Measurements from ENCODE around the gene WNT4. TPM values are rescaled to one million over a fixed set of nuclear protein-coding genes. Genes with fewer than 3 reads are reported as not detected.

WNT4 gene
- total RNA-seq, 4 donors from 2014 or later = 0.19 to 0.33 (median 0.29) TPM; not detected in 1

DNA sequence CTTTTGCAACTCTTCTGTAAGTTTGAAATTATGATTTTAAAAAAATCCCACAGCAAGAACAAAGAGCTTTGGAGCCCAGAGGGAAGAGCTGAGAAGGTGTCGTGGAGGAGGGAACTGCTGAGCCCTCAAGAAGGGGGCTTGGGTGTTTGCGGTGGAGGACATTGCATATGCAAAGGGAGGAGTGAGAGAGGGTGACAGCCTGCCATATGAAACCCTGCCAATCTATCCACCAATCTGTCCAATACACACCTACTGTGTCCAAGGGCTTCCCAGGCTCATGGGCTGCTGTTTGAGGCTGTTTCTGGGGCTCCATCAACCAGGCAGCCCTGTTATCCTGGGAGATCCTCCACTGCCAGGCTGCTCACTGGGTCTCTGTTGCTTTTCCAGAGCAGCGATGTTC is 15.2 kb downstream of the WNT4 start:
- Histone ChIP-seq H3K9me3 (no peaks in the 10 kb centered on the region), H3K27ac (replicated peaks in 1 of 4) (no peak overlapping the region), H3K4me3 (no peak overlapping the region), H3K27me3 (peaks cover 0 to 14% (median 0%) of the 10 kb centered on the region in 4 donors), H3K4me1 (peaks cover 4 to 12% (median 10%) of the 10 kb centered on the region in 4 donors), H3K36me3 (no peaks in the 10 kb centered on the region)
- no peak for DNase-seq (ENCODE audit: extremely low spot score)
- WGBS = 85% methylated on average over 3 of the region's 3 CpGs
- intact Hi-C loops (cut with DNase I) = no loop called here
- no peak for TF ChIP-seq EP300 (IDR thresholded peaks at IDR 0.05)
- no peak for TF ChIP-seq POLR2A (IDR thresholded peaks at IDR 0.05; ENCODE audit: low read depth)
- TF ChIP-seq, protein P1, sequence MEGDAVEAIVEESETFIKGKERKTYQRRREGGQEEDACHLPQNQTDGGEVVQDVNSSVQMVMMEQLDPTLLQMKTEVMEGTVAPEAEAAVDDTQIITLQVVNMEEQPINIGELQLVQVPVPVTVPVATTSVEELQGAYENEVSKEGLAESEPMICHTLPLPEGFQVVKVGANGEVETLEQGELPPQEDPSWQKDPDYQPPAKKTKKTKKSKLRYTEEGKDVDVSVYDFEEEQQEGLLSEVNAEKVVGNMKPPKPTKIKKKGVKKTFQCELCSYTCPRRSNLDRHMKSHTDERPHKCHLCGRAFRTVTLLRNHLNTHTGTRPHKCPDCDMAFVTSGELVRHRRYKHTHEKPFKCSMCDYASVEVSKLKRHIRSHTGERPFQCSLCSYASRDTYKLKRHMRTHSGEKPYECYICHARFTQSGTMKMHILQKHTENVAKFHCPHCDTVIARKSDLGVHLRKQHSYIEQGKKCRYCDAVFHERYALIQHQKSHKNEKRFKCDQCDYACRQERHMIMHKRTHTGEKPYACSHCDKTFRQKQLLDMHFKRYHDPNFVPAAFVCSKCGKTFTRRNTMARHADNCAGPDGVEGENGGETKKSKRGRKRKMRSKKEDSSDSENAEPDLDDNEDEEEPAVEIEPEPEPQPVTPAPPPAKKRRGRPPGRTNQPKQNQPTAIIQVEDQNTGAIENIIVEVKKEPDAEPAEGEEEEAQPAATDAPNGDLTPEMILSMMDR (IDR thresholded peaks at IDR 0.05) = no peak
- no peak for TF ChIP-seq POLR2AphosphoS5 (IDR thresholded peaks at IDR 0.05)

DNA sequence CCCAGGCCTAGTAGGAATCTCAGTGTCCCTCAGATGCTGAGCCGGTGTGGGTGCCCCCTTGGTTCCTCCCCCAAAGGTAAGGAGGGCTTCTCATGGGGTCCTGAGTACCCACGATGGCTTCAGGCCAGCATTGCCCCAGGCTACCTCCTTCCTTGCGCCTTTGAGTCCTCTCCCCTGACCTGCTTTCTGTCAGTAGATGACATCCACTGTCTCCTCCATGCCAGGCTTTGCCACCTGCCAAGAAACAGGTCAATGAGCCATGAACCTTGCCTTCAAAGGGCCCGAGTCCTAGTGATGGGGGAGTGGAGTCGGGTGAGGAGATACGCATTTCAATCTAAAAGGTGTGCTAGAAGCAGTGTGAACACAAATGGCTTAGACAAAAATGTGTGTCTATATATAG is 15.6 kb downstream of the WNT4 start:
- DNase-seq (ENCODE audit: extremely low spot score) = no peak
- TF ChIP-seq POLR2AphosphoS5 (IDR thresholded peaks at IDR 0.05) (no peak), POLR2A (IDR thresholded peaks at IDR 0.05; ENCODE audit: low read depth) (no peak)
- Histone ChIP-seq H3K4me3 (no peak overlapping the region), H3K4me1 (peaks cover 4 to 8% (median 6%) of the 10 kb centered on the region in 4 donors), H3K27ac (replicated peaks in 1 of 4) (no peak overlapping the region), H3K27me3 (peaks cover 0 to 9% (median 0%) of the 10 kb centered on the region in 4 donors), H3K36me3 (no peaks in the 10 kb centered on the region), H3K9me3 (no peaks in the 10 kb centered on the region)
- WGBS = 87% methylated on average over 6 of the region's 6 CpGs
- intact Hi-C loops (cut with DNase I) = no loop called here

DNA sequence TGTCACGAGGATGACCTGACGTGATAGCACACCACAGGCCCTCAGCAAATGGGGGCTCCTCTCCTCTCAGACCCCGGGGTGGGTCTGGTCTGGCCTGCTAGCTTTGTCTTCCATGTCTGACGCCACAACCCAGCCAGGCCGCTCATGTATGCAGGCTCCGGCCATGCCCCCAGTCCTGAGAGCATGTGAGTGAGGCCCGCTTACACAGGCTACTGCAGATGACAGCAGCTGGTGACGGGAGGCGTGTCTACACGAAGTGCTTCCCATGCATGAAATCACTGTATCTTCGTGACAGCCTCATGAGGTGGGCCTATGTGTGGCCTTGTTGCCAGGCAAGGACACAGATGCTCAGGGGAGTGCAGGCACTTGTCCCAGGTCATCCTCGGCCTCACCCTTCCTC is 16.4 kb downstream of the WNT4 start:
- Histone ChIP-seq H3K4me1 (peaks cover 0 to under 1% (median 0%) of the 10 kb centered on the region in 4 donors), H3K36me3 (no peaks in the 10 kb centered on the region), H3K4me3 (no peak overlapping the region), H3K27me3 (peaks cover 0 to 2% (median 0%) of the 10 kb centered on the region in 4 donors), H3K9me3 (no peaks in the 10 kb centered on the region), H3K27ac (replicated peaks in 1 of 4) (no peak overlapping the region)
- TF ChIP-seq POLR2AphosphoS5 (IDR thresholded peaks at IDR 0.05) (no peak), EP300 (IDR thresholded peaks at IDR 0.05) (no peak), POLR2A (IDR thresholded peaks at IDR 0.05; ENCODE audit: low read depth) (no peak)
- TF ChIP-seq, protein P1 (IDR thresholded peaks at IDR 0.05) = no peak
- no peak for DNase-seq (ENCODE audit: extremely low spot score)
- WGBS = 86% methylated on average over 11 of the region's 12 CpGs
- intact Hi-C loops (cut with DNase I) = no loop called here

DNA sequence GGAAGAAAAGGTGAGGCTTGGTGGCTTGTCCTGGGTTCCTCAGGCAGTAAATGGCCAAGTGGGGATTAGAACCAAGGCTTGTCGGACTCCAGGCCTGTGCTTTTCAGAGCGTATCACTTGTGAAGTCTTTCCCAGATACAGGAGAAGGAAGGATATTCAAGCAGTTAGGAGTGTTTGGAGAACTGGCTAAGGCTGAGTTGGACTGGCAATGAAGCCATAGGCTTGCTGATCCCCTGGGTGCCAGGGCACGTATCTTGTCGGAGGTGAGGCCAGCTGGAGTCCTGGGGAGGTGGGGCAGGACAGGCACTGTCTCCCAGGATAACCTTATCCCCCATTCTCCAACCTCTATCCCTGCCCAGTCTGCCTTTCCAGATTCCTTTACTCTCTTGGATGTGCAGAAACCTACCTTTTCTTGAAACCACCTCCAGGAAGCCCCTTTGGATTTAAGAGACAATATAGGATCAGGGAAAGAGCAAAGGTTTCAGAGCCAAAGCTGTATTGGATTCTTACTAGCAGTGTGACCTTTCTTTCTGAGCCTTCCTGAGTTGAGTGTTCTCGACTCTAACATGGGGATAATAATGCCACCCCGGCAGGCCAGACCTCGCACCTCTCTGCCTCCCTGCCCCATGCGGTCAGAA is 18.2 kb downstream of the WNT4 start:
- Histone ChIP-seq H3K4me1 (no peaks in the 10 kb centered on the region), H3K27ac (replicated peaks in 1 of 4) (no peak overlapping the region), H3K27me3 (no peaks in the 10 kb centered on the region), H3K9me3 (no peaks in the 10 kb centered on the region), H3K36me3 (peaks cover 0 to 11% (median 9%) of the 10 kb centered on the region in 4 donors), H3K4me3 (no peak overlapping the region)
- no peak for DNase-seq (ENCODE audit: extremely low spot score)
- intact Hi-C loops (cut with DNase I) = no loop called here
- 97% methylated on average over 8 of the region's 8 CpGs for WGBS
- TF ChIP-seq, protein P1 (IDR thresholded peaks at IDR 0.05) = no peak
- TF ChIP-seq EP300 (IDR thresholded peaks at IDR 0.05) (no peak), POLR2AphosphoS5 (IDR thresholded peaks at IDR 0.05) (no peak), POLR2A (IDR thresholded peaks at IDR 0.05; ENCODE audit: low read depth) (no peak)

DNA sequence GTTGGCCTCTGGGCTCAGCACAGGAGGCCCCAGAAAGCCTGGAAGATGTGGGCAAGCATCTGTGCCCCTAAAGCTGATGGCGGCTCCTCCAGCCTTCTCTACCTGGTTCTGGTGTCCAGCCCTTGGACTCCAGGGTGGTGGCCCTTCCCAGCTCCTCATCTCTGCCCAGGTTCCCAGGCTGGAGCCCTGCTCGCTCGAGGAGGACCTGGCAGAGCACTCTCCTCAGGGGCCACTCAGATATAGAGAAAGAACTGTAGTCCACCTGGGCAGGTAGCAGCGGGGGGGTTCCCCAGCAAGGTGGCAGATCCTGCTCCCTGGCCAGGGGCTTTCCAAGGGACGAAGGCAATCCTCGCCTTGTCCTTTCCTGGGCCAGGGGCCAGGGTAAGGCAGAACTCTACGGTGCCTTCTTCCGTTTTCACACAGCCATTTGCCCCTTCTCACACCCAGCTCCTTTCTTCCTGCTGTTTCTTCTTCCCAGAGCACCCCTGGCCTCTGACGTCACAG is 18.9 kb downstream of the WNT4 start:
- Histone ChIP-seq H3K27me3 (no peaks in the 10 kb centered on the region), H3K4me3 (no peak overlapping the region), H3K27ac (replicated peaks in 1 of 4) (no peak overlapping the region), H3K4me1 (no peaks in the 10 kb centered on the region), H3K36me3 (peaks cover 0 to 17% (median 16%) of the 10 kb centered on the region in 4 donors), H3K9me3 (no peaks in the 10 kb centered on the region)
- intact Hi-C loops (cut with DNase I) = no loop called here
- TF ChIP-seq EP300 (IDR thresholded peaks at IDR 0.05) = no peak
- DNase-seq (ENCODE audit: extremely low spot score) = no peak
- WGBS = 91% methylated on average over 9 of the region's 9 CpGs

All from esophagus muscularis mucosa (tissue), 4 donors.